ENCODE data around the gene RPS8. TPM values are rescaled to one million over a fixed set of nuclear protein-coding genes. Genes with fewer than 3 reads are reported as not detected.

Gene RPS8
- total RNA-seq, 1 experiment from 2014 or later = 2,296 TPM

DNA sequence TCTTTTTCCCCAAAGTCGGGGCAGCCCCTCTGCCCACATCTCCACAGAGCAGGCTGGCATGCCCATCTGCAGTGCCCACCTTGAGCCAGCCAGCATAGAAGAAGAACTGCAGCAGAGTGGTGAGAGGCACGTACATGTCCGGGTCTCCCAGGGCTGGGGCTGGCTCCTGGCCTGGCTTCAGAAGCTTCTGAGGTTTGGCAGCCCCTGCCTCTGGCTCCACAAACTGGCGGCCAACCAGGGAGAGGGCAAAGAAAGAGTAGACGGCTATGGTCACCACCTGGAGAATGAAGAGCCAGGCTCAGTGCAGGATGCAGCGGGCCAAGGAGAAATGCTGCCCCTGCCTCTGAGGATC, 9.7 kb downstream of the RPS8 start:
- no peak overlapping the region for H2AFZ ChIP-seq (ENCODE audit: low read depth, low read length, poor library complexity, severe bottlenecking)
- H3K4me3 ChIP-seq (replicated peaks in 1 of 2; ENCODE audit: low read depth in 1 of 2, low read length in 2 of 2) = no peak overlapping the region
- H3K9me3 ChIP-seq (ENCODE audit: control insufficient read depth in 1 of 2, insufficient read depth in 1 of 2, low read depth in 1 of 2, low read length in 2 of 2) = no peaks in the 10 kb centered on the region
- H4K20me1 ChIP-seq (ENCODE audit: insufficient read depth) = no peaks in the 10 kb centered on the region
- no peak overlapping the region for H3K4me2 ChIP-seq (ENCODE audit: low read length)
- H3K36me3 ChIP-seq (ENCODE audit: control insufficient read depth in 1 of 2, insufficient read depth in 2 of 2, low read length in 2 of 2) = peaks cover 2 to 8% of the 10 kb centered on the region in 2 experiments; a peak in 1 of 4 replicates
- H3K4me1 ChIP-seq (ENCODE audit: control insufficient read depth in 1 of 2, insufficient read depth in 2 of 2, low read length in 2 of 2) = peaks cover 6 to 24% of the 10 kb centered on the region in 2 experiments
- no peak overlapping the region for H3K27ac ChIP-seq (ENCODE audit: low read depth, low read length)
- DNase-seq (ENCODE audit: low read depth, low spot score) (no peak), ATAC-seq (no peak)
- no peaks in the 10 kb centered on the region for H3K27me3 ChIP-seq (ENCODE audit: insufficient read depth, low read length)
- RAD21 ChIA-PET (ENCODE audit: low non-redundant PET in 1 of 2, low total read pairs in 2 of 2, uncharacterized antibody in 2 of 2, unreplicated experiment in 2 of 2) = interaction anchor here in 1 of 2 experiments (0.7 kb wide), 1 partner anchor 226 kb away, joined by 8 read pairs; the partner anchor contains the start of gene HECTD3
- intact Hi-C loops (cut with micrococcal nuclease) = loop anchor here (5.0 kb wide), 1 partner anchor 787 kb away; no protein-coding TSS in a partner anchor
- no peaks in the 10 kb centered on the region for H3K9me2 ChIP-seq (ENCODE audit: insufficient read depth)
- H3K9ac ChIP-seq (ENCODE audit: low read length) = no peak overlapping the region
- POLR2A ChIA-PET = interaction anchor here (1.1 to 3.7 kb wide), 5 partner anchors 9 to 55 kb away, joined by 3 to 16 read pairs (median 5); partner anchors contain the start of genes PLK3, RNU5D-1 and RPS8
- CTCF ChIA-PET = interaction anchor here (0.8 to 1.3 kb wide), 2 partner anchors 9 to 24 kb away, joined by 3 read pairs; partner anchors contain the start of gene BTBD19
- BruUV-seq (replicated peaks) = no TSS peak
- no peaks in the 10 kb centered on the region for H3K79me2 ChIP-seq (ENCODE audit: insufficient read depth, low read length)
- TF ChIP-seq ZBTB33 (IDR thresholded peaks at IDR 0.05; ENCODE audit: extremely low read depth, insufficient replicate concordance, low read length) = no peak
- no peak for TF ChIP-seq JUND (IDR thresholded peaks at IDR 0.05)
- no peak for TF ChIP-seq CEBPB (IDR thresholded peaks at IDR 0.05; ENCODE audit: low read depth)
- TF ChIP-seq RAD21 (IDR thresholded peaks at IDR 0.05; ENCODE audit: low read depth) = no peak
- no peak for TF ChIP-seq TCF7L2 (IDR thresholded peaks at IDR 0.05; ENCODE audit: borderline replicate concordance, extremely low read depth, insufficient read depth, insufficient read length)

Measured in HCT116 (cell line).